Ectodermal cell (in vitro differentiated cells): ENCODE measurements around the gene FUT2.

Experiments used
- H3K27ac ChIP-seq: 2 replicates; pipeline ENCODE4 v1.7.0; 2013; ENCODE audit warnings: mild to moderate bottlenecking, low read depth, low read length; ENCODE audit not compliant: insufficient read depth, poor library complexity, severe bottlenecking
- H3K27me3 ChIP-seq: 2 replicates; pipeline ENCODE4 v1.7.0; 2013; ENCODE audit warnings: mild to moderate bottlenecking, low read length; ENCODE audit not compliant: insufficient read depth, control insufficient read depth, poor library complexity, severe bottlenecking
- H3K36me3 ChIP-seq: one replicate; pipeline ENCODE4 v1.7.0; 2013; ENCODE audit warnings: low read length; ENCODE audit not compliant: control insufficient read depth, insufficient read depth
- H3K4me1 ChIP-seq: one replicate; pipeline ENCODE4 v1.7.0; 2013; ENCODE audit warnings: low read length; ENCODE audit not compliant: control insufficient read depth, insufficient read depth
- H3K4me3 ChIP-seq: 2 replicates; pipeline ENCODE4 v1.7.0; 2013; ENCODE audit warnings: low read depth, low read length, control low read depth; ENCODE audit not compliant: insufficient read depth
- H3K9me3 ChIP-seq: 2 replicates; pipeline ENCODE4 v1.7.0; 2013; ENCODE audit warnings: mild to moderate bottlenecking, low read length, moderate library complexity; ENCODE audit not compliant: control insufficient read depth
- WGBS, 2 experiments: methylation state at CpG; one replicate each; pipeline ENCODE4 v1.1.7; 2013; ENCODE audit warnings: missing lambda C conversion rate in 2 of 2; 5-methylcytosine and 5-hydroxymethylcytosine counted together

FUT2 gene

DNA sequence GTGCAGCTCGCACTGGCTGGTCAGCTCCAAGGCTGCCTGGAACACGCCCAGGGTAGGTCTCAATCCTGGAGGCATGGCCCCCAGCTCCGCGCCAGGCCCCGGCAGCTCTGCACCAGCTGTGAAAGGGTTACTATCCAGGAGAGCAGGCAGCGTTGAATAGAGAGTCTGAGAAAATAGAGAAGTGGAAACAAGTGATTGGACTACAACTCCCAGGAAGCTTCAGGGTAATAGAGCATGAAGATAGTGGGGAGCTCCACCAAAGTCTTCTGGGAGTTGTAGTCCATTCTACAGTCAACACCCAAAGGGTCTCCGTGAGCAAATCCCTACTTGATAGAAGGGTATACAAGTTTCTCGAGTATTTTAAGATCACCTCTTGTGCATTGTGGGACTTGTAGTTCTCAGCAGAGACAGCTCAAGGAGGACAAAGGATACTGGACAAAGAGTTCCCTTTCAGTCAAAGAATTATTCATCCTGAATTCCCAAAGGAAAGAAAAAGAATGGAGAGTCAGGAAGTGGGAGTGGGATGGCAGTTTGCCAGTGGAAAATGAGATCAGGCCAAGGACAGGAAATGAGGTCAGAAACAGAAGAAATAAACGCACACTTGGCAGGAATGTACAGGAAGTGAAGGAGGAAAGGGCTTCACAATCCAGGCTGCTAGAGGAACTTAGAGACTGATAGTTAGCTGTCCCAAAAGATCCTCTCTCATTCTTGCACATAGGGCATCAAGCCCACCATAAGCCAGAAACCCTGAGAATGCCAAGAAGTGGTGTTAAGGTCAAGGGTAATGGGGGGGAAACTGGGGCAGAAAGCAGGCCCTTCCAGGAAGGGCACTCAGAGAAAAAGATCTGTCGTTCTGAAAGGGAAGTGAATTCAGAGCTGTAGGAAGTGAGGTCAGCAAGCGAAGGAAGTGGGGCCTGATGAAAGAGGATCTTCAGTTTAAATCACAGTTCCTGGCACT is 29.3 kb downstream of the FUT2 start:
- 65 to 66% methylated on average over 11 of the region's 11 CpGs for WGBS, 2 experiments
- Histone ChIP-seq H3K9me3 (no peaks in the 10 kb centered on the region), H3K27ac (no peak overlapping the region), H3K27me3 (no peaks in the 10 kb centered on the region), H3K36me3 (no peaks in the 10 kb centered on the region), H3K4me3 (no peak overlapping the region), H3K4me1 (no peaks in the 10 kb centered on the region)

DNA sequence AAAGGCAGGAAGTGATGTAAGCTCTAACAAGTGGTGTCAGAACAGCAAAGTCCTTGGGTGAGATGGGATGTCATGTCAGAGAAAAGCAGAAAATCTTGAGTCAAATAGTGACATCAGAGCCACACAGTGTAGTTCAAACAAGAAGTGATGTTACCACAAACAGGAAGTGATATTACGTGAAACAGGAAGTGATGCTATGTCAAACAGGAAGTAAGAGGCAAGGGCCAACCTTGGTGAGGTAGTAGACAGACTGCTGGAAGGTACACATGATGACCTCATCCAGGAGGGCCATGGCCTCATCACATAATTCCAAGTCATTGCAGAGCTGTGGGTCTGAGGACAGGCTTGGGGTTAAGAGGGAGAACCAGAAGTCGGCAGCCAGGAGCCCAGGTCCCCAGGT is 30.8 kb downstream of the FUT2 start:
- H3K9me3 ChIP-seq: no peaks in the 10 kb centered on the region
- WGBS, 2 experiments: 91 to 94% methylated on average over 2 of the region's 2 CpGs
- H3K27ac ChIP-seq: no peak overlapping the region
- no peaks in the 10 kb centered on the region for H3K27me3 ChIP-seq
- H3K4me3 ChIP-seq: no peak overlapping the region
- H3K36me3 ChIP-seq: no peaks in the 10 kb centered on the region
- H3K4me1 ChIP-seq: no peaks in the 10 kb centered on the region

DNA sequence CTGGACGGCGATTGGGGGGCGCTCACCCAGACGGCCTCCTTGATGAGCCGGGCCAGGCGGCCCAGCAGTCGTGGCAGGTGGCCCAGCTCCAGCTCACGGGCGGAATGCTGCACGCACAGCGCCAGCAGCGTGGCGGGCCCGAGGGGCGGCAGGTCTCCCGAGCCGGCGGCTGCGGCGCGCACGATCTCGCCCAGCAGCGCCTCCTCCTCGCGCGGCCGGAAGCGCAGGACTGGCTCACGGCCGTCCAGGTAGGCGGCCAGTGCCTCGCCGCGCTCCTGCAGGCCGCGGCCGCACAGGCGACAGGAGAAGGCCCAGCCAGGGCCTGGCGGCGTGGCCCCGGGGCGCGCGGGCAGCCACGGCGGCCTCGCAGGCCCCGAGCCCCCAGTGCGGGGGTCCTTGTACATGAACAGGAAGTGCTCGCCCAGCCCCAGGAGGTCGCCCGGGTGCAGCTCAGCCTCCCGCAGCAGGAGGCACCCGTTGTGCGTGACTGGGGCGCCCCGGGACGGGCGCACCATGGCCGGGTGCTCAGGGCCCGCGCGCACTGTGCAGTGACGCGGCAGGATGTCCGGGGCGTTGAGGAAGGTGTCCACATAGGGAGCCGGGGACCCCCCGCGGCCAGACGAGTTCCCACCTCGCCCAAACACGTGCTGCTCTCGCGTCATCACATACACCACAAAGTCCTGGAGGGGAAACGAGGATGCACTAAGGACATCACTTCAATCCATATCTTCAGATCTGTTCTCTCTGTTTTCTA is 33.3 kb downstream of the FUT2 start:
- no peaks in the 10 kb centered on the region for H3K36me3 ChIP-seq
- no peaks in the 10 kb centered on the region for H3K27me3 ChIP-seq
- H3K4me1 ChIP-seq: no peaks in the 10 kb centered on the region
- no peak overlapping the region for H3K27ac ChIP-seq
- no peaks in the 10 kb centered on the region for H3K9me3 ChIP-seq
- no peak overlapping the region for H3K4me3 ChIP-seq
- WGBS, 2 experiments: 95% methylated on average over 77 of the region's 77 CpGs

DNA sequence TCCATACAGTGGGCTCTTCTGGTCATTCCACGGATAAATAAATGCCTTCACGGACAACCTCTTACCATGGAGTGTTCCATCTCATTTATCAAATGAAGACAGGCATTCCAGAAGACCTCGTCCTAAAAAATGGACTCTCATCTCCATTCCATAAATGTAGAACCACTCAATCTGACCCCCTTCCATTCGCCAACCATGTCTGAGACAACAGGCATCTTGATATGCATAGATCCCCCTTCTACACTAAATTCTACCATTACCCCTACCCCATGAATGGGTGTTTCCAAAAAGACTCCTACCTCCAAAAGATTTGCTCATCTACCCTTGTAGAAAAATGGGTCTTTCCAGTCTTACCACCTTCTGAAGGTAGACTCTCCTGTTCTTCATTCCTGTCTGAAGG is 35.7 kb downstream of the FUT2 start:
- Histone ChIP-seq H3K27ac (no peak overlapping the region), H3K36me3 (no peaks in the 10 kb centered on the region), H3K4me1 (no peaks in the 10 kb centered on the region), H3K9me3 (no peaks in the 10 kb centered on the region), H3K27me3 (no peaks in the 10 kb centered on the region), H3K4me3 (no peak overlapping the region)
- WGBS, 2 experiments: 90 to 96% methylated on average over 4 of the region's 4 CpGs

DNA sequence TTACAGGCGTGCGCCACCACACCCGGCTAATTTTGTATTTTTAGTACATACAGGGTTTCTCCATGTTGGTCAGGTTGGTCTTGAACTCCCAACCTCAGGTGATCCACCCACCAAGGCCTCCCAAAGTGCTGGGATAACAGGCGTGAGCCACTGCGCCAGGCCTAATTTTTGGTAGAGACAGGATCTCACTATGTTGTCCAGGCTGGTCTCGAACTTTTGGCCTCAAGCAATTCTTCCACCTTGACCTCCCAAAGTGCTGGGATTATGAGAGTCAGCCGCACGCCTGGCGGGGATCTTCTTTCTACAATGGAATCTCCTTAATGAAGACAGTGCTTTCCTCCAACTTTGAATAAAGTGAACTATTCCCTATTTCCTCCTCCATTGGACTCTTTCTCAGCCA is 38.9 kb downstream of the FUT2 start:
- Histone ChIP-seq H3K9me3 (no peaks in the 10 kb centered on the region), H3K4me1 (no peaks in the 10 kb centered on the region), H3K4me3 (peak overlapping the region; percentile 66), H3K36me3 (no peaks in the 10 kb centered on the region), H3K27ac (no peak overlapping the region), H3K27me3 (peaks cover 8% of the 10 kb centered on the region)
- 94 to 96% methylated on average over 9 of the region's 9 CpGs for WGBS, 2 experiments

DNA sequence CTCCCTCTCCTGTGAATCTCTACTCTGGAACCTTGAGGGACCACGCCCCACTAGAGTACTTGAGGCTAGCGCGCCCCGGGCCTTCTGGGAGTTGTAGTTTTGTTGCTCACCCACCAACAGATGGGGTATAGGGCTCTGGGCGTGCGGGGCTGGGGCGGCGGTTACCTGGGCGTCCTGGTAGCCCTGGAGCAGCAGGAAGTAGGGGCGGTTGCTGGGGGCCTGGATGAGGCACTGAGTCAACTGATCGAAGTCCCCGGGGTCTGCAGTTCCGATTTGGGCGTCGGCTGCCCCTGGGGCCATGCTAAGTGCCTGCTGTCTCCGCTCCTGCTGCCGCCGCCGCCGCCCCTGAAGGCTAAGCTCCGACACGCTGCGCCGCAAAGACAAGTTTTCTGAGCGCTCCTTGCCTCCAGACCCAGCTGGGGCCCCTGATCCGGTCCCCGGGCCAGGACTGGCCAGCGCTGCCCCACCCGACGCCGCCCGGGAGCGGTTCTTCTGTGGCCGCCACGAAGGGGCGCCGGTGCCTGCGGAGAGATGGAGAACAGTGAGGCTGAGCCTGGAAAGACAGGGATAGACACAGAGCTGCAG is 39.4 kb downstream of the FUT2 start:
- Histone ChIP-seq H3K9me3 (no peaks in the 10 kb centered on the region), H3K4me3 (peak overlapping the region; percentile 66), H3K36me3 (no peaks in the 10 kb centered on the region), H3K4me1 (peaks cover 4% of the 10 kb centered on the region), H3K27me3 (peaks cover 13% of the 10 kb centered on the region), H3K27ac (no peak overlapping the region)
- WGBS, 2 experiments: 2% methylated on average over 38 of the region's 38 CpGs

DNA sequence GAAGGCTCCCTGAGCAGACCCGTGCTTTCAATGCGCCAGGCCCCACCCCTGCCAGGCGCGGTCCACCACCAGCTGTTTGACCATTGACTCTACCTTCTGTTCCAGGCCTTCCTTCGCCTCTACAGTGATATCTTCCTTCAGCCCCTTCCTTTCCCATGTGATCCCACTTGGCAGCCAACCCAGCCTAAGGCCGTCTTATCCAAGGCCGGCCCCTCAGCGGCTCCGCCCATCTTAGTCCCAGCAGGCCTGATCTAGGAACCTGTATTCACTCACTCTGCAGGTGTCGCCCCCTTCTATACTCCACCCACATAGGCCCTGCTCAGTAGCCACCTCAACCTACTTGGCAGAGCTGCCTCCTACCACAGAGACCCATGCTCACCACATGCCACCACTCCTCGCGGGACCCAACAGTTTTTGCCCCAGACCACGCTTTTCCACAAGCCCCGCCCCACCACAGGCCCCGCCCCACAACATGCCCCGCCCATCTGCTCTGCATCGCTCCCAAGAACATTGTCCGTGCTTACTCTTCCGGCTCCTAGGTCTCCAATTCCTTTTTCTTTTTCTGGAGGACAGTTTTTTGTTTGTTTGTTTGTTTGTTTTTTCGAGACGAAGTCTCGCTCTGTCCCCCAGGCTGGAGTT is 41.7 kb downstream of the FUT2 start:
- H3K27me3 ChIP-seq: peaks cover 25% of the 10 kb centered on the region
- peaks cover 5% of the 10 kb centered on the region for H3K4me1 ChIP-seq
- no peaks in the 10 kb centered on the region for H3K36me3 ChIP-seq
- no peaks in the 10 kb centered on the region for H3K9me3 ChIP-seq
- H3K27ac ChIP-seq: no peak overlapping the region
- 78 to 84% methylated on average over 22 of the region's 22 CpGs for WGBS, 2 experiments
- no peak overlapping the region for H3K4me3 ChIP-seq

DNA sequence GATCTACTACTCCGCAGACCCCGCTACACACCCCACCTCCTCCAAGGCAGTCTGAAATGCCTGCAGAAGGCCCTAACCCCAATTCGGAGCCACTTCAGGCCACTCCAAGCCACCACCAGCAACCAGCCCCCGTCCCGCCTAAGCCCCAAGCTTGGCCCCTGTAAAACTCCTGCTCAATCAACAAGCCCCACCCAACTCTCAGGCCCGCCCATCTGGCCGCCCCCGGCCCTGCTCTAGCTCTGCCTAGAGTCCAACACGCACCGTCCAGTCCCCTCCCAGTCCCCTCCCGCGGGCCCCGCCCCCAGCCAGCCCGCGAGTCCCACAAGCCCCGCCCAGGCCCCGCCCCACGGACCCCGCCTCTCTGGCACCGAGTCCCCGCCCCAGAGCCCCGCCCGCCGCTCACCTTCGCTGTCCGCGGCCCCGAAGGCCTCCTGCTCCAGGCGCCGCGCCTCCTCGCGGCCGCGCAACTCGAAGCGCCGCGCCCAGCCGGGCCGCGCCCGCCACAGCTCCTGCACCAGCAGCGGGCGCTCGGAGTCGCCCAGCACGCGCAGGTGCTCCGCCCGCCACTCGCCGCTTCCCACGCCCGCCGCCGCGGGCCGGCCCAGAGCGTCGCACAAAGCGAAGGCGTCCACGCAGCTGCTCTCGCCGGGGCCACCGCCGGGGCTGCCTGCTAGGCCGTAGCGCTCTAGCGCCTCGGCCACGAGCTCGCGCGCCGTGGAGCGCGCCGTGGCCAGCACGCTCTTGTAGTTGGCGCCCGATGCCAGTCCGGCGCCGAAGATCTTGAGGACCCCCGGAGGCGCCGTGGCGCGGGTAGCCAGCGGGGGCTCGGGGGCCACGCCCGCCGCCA is 43.0 kb downstream of the FUT2 start:
- no peak overlapping the region for H3K27ac ChIP-seq
- no peaks in the 10 kb centered on the region for H3K36me3 ChIP-seq
- WGBS, 2 experiments: 2% methylated on average over 96 of the region's 96 CpGs
- no peaks in the 10 kb centered on the region for H3K9me3 ChIP-seq
- H3K4me3 ChIP-seq: peak overlapping the region; percentile 51
- peaks cover 25% of the 10 kb centered on the region for H3K27me3 ChIP-seq
- H3K4me1 ChIP-seq: peaks cover 5% of the 10 kb centered on the region

DNA sequence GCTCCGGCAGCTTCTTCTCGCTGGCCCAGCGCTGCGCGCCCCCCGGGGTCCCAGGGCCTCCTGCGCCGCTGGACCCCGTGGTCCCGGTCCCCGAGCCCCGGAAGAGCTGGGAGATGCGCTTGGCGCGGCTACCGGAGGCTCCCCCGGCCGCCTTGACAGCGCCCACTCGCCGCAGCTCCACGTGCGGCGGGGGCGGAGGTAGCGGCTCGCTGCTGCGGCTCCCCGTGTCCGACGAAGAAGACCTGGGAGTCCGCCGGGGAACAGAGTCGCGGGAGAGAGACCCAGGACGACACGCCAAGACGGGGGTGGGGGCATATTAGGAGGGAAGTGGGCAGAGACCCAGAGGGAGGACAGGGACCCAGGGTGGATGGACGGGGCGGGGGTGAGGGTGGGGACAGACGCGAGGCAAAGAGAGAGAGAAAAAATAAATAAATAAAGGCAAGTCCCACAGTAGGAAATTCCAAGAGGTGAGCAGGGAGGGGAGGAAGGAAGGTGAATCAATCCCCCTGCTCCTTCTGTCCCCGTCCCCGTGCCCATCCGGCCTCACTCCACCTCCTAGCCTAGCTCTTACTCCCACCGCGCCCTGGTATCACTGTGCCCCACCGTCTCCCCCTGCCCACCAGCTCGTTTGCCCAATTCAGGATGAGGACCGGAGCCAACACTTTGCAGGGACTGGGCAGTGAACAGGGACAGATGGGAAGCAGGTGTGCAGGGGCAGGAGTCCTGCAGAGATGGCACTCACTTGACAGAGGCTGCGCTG is 43.8 kb downstream of the FUT2 start:
- Histone ChIP-seq H3K27me3 (peaks cover 25% of the 10 kb centered on the region), H3K4me3 (peak overlapping the region; percentile 51), H3K36me3 (no peaks in the 10 kb centered on the region), H3K9me3 (no peaks in the 10 kb centered on the region), H3K27ac (no peak overlapping the region), H3K4me1 (peaks cover 5% of the 10 kb centered on the region)
- WGBS, 2 experiments: 16% methylated on average over 51 of the region's 51 CpGs
